ENCODE data around the gene AKT1S1. TPM values are rescaled to one million over a fixed set of nuclear protein-coding genes. Genes with fewer than 3 reads are reported as not detected.

Gene AKT1S1
- total and polyA plus RNA-seq, 2 donors (not counting 3 experiments of a cell fraction or from before 2014, with no cell fraction given) = 64.2 to 68.3 TPM

DNA sequence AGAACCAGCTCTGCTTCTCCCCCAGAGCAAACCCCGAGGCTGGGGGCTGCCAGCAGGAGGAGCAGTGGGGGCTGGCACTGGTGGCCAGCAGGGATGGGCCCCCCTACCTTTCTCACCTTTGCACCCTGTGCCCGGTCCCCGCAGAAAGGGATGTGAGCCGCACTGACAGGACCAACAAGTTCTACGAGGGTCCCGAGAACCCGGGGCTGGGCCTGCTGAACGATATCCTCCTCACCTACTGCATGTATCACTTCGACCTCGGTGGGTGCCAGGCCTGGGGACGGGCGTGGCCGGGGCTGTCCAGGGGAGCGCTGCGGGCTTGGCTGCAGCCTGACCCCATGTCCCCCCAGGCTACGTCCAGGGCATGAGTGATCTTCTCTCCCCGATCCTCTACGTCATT, 7.0 kb upstream of the AKT1S1 start:
- no peak overlapping the region for H3K4me2 ChIP-seq (ENCODE audit: insufficient read depth, low read length)
- no peaks in the 10 kb centered on the region for H3K79me2 ChIP-seq (ENCODE audit: control insufficient read depth, insufficient read depth, low read length)
- H3K9ac ChIP-seq (replicated peaks; ENCODE audit: extremely low read depth, insufficient read depth, low read length) = no peak overlapping the region
- intact Hi-C loops (cut with micrococcal nuclease) = no loop called here
- dilution Hi-C loops (cut with MboI; ENCODE audit: extremely low pct_ligation_motif_present, low sequenced_read_pairs) = no loop called here
- no peaks in the 10 kb centered on the region for H3K4me1 ChIP-seq (ENCODE audit: control insufficient read depth, extremely low read depth, insufficient read depth, low read length)
- no TSS peak for BruUV-seq (replicated peaks)
- H3K27me3 ChIP-seq (ENCODE audit: control insufficient read depth in 2 of 2, insufficient read depth in 2 of 2, low read length in 2 of 2) = no peaks in the 10 kb centered on the region
- no peak overlapping the region for H2AFZ ChIP-seq (ENCODE audit: low read depth, low read length)
- ChIA-PET CTCF (no interaction called here), POLR2A (no interaction called here)
- FAIRE-seq = no peak
- H4K20me1 ChIP-seq (replicated peaks; ENCODE audit: control insufficient read depth, extremely low read depth, insufficient read depth, low read length) = no peaks in the 10 kb centered on the region
- peaks cover 18 to 45% of the 10 kb centered on the region in 2 experiments for H3K36me3 ChIP-seq (ENCODE audit: control insufficient read depth in 2 of 2, extremely low read depth in 1 of 2, insufficient read depth in 2 of 2, low read length in 2 of 2)
- H3K9me3 ChIP-seq (replicated peaks; ENCODE audit: control insufficient read depth, insufficient read depth, low read length) = no peaks in the 10 kb centered on the region
- H3K9me1 ChIP-seq (replicated peaks; ENCODE audit: control insufficient read depth, extremely low read depth, insufficient read depth, low read length) = no peaks in the 10 kb centered on the region
- H3K4me3 ChIP-seq (replicated peaks in 1 of 3; ENCODE audit: insufficient read depth in 1 of 3, low read depth in 1 of 3, low read length in 3 of 3) = no peak overlapping the region
- TF ChIP-seq POLR2AphosphoS5 (IDR thresholded peaks at IDR 0.05; ENCODE audit: insufficient read depth, low read depth, low read length) = no peak
- TF ChIP-seq JUN (IDR thresholded peaks at IDR 0.05; ENCODE audit: borderline replicate concordance, insufficient read depth, insufficient read length, low read depth) = no peak
- no peak for TF ChIP-seq EZH2 (IDR thresholded peaks at IDR 0.05; ENCODE audit: borderline replicate concordance, low read depth, low read length, severe bottlenecking)
- TF ChIP-seq, protein P1, sequence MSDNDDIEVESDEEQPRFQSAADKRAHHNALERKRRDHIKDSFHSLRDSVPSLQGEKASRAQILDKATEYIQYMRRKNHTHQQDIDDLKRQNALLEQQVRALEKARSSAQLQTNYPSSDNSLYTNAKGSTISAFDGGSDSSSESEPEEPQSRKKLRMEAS (IDR thresholded peaks at IDR 0.05; ENCODE audit: insufficient read depth, insufficient read length) = no peak
- TF ChIP-seq MYC (IDR thresholded peaks at IDR 0.05; ENCODE audit: low read depth, low read length) = no peak
- TF ChIP-seq FOS (IDR thresholded peaks at IDR 0.05; ENCODE audit: borderline replicate concordance, insufficient read depth, low read length) = no peak
- TF ChIP-seq, protein P2, sequence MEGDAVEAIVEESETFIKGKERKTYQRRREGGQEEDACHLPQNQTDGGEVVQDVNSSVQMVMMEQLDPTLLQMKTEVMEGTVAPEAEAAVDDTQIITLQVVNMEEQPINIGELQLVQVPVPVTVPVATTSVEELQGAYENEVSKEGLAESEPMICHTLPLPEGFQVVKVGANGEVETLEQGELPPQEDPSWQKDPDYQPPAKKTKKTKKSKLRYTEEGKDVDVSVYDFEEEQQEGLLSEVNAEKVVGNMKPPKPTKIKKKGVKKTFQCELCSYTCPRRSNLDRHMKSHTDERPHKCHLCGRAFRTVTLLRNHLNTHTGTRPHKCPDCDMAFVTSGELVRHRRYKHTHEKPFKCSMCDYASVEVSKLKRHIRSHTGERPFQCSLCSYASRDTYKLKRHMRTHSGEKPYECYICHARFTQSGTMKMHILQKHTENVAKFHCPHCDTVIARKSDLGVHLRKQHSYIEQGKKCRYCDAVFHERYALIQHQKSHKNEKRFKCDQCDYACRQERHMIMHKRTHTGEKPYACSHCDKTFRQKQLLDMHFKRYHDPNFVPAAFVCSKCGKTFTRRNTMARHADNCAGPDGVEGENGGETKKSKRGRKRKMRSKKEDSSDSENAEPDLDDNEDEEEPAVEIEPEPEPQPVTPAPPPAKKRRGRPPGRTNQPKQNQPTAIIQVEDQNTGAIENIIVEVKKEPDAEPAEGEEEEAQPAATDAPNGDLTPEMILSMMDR (IDR thresholded peaks at IDR 0.05; ENCODE audit: extremely low read depth in 1 of 2, insufficient read depth in 1 of 2, low read depth in 1 of 2, low read length in 2 of 2) = no peak
- TF ChIP-seq GATA2 (IDR thresholded peaks at IDR 0.05; ENCODE audit: insufficient read depth, insufficient read length, low read depth, low read length) = no peak
- TF ChIP-seq POLR2A (IDR thresholded peaks at IDR 0.05; ENCODE audit: low read depth, low read length) = no peak
- no peak for DNase-seq (ENCODE audit: low read depth, low spot score)
- H3K27ac ChIP-seq (ENCODE audit: insufficient read depth, low read depth, low read length) = no peak overlapping the region

All from endothelial cell of umbilical vein (primary cell).